HepG2 (cell line): ENCODE results near the gene DDRGK1. TPM values are rescaled to one million over a fixed set of nuclear protein-coding genes. Genes with fewer than 3 reads are reported as not detected.

Experiments
- ATAC-seq: fragments of 200-7000 bp; cut with Tn5 transposase; 3 replicates; pipeline ENCODE4 v1.9.1; 2020; ENCODE audit warnings: mild to moderate bottlenecking, moderate library complexity
- BruUV-seq: library from RNA; stranded (reverse); fragments of 400-500 nt; replicated peaks from 2 replicates; lab custom pipeline; 2021; lab: Mats Ljungman, UMichigan
- CTCF ChIA-PET: fragments of 300-600 bp; formaldehyde crosslinking; extraction: SDS; loops from one replicate; lab custom pipeline; 2021; ENCODE audit warnings: low total read pairs, inconsistent platforms, low intra/inter-chr PET ratio; lab: Yijun Ruan, JAX
- POLR2A ChIA-PET: fragments of 350-600 bp; sonication (Branson Sonifier 250); formaldehyde crosslinking; loops from one replicate; lab custom pipeline; 2020; ENCODE audit warnings: antibody characterized with exemption, inconsistent platforms; lab: Yijun Ruan, JAX
- DNase-seq: peaks from one replicate; pipeline ENCODE4 v3.0.0-alpha.2; 2015; ENCODE audit warnings: low spot score
- FAIRE-seq: peaks from 3 replicates; lab custom pipeline; 2011; peaks lifted over from hg19 to GRCh38; lab: Jason Lieb, UNC
- H2AFZ ChIP-seq: one replicate; pipeline ENCODE4 v1.6.1; 2011; ENCODE audit warnings: low read length, inconsistent platforms
- H3K27ac ChIP-seq: fragments of 300-600 bp; 3 replicates; pipeline ENCODE4 v1.8.0; 2011; ENCODE audit warnings: mixed run types, mild to moderate bottlenecking, mixed read lengths, low read length, inconsistent platforms; ENCODE audit not compliant: insufficient read depth; ENCODE audit errors: extremely low read length
- H3K27me3 ChIP-seq, 2 experiments: fragments of 200-600 bp in 1 of 2; 2 replicates in 1 of 2; 3 replicates in 1 of 2; pipeline versions ENCODE4 v1.6.0 to v1.8.0; 2011; ENCODE audit warnings: low read length in 2 of 2, mild to moderate bottlenecking in 2 of 2, moderate library complexity in 2 of 2, inconsistent platforms in 1 of 2; ENCODE audit not compliant: insufficient read depth in 2 of 2, control insufficient read depth in 1 of 2
- H3K36me3 ChIP-seq, 2 experiments: fragments of 200-600 bp in 1 of 2; replicated peaks in 1 of 2; 2 replicates in 1 of 2; 3 replicates in 1 of 2; pipeline versions ENCODE4 v1.5.1 to v1.8.0; 2011; ENCODE audit warnings: low read length in 2 of 2, inconsistent platforms in 1 of 2; ENCODE audit not compliant: insufficient read depth in 2 of 2, control insufficient read depth in 1 of 2
- H3K4me1 ChIP-seq: 2 replicates; pipeline ENCODE4 v1.5.1; 2012; ENCODE audit warnings: low read length, inconsistent platforms; ENCODE audit not compliant: insufficient read depth
- H3K4me2 ChIP-seq: 2 replicates; pipeline ENCODE4 v1.6.0; 2011; ENCODE audit warnings: low read depth, low read length, inconsistent platforms
- H3K4me3 ChIP-seq, 3 experiments: fragments of 200-600 bp in 1 of 3; sonication (generic), shearing (Covaris generic) in 1 of 3; replicated peaks in 1 of 3; 2 replicates each; pipeline ENCODE4 v1.5.1; 2011 to 2016; ENCODE audit warnings: low read length in 3 of 3, inconsistent platforms in 2 of 3, low read depth in 2 of 3, mild to moderate bottlenecking in 2 of 3, control low read depth in 1 of 3, mixed read lengths in 1 of 3; ENCODE audit not compliant: insufficient read depth in 1 of 3
- H3K79me2 ChIP-seq: one replicate; pipeline ENCODE4 v1.6.1; 2011; ENCODE audit warnings: low read length, inconsistent platforms; ENCODE audit not compliant: insufficient read depth
- H3K9ac ChIP-seq: 2 replicates; pipeline ENCODE4 v1.6.0; 2011; ENCODE audit warnings: mild to moderate bottlenecking, low read depth, low read length, inconsistent platforms; ENCODE audit not compliant: insufficient read depth
- H3K9me3 ChIP-seq: 2 replicates; pipeline ENCODE4 v1.5.1; 2012; ENCODE audit warnings: mild to moderate bottlenecking, low read length
- H4K20me1 ChIP-seq: 2 replicates; pipeline ENCODE4 v1.6.0; 2011; ENCODE audit warnings: inconsistent platforms, mild to moderate bottlenecking, low read length, moderate library complexity; ENCODE audit not compliant: insufficient read depth
- AGO2 ChIP-seq: fragments of 200-400 bp; formaldehyde crosslinking; optimal IDR thresholded peaks from 2 replicates; pipeline ENCODE3; 2017; ENCODE audit warnings: mild to moderate bottlenecking, low read depth, low read length, moderate library complexity
- AKAP8 ChIP-seq: sonication (generic); formaldehyde crosslinking; IDR thresholded peaks from 2 replicates; pipeline ENCODE4 v1.5.1; 2020; ENCODE audit warnings: mild to moderate bottlenecking, missing genetic modification reagents
- RAD21 ChIP-seq: fragments of 450-650 bp; formaldehyde crosslinking; IDR thresholded peaks from 2 replicates; pipeline ENCODE4 v1.5.0; 2020; ENCODE audit warnings: mild to moderate bottlenecking
- TAF15 ChIP-seq: fragments of 200-400 bp; formaldehyde crosslinking; IDR thresholded peaks from one replicate; pipeline ENCODE4 v1.6.1; 2018; ENCODE audit warnings: mild to moderate bottlenecking, low read depth, low read length; ENCODE audit not compliant: poor library complexity, severe bottlenecking
- WGBS: methylation state at CpG from one replicate; pipeline ENCODE4 v1.1.6; 2017; ENCODE audit warnings: low lambda C conversion rate; 5-methylcytosine and 5-hydroxymethylcytosine counted together
- in situ Hi-C: cut with HindIII; loops from 2 replicates; pipeline ENCODE4 v1.10.0; 2017; ENCODE audit warnings: low pct_unique_long_range_greater_than_20kb; ENCODE audit not compliant: extremely low pct_ligation_motif_present
- intact Hi-C: fragments of 100-400 bp; cut with micrococcal nuclease; formaldehyde crosslinking; loops from one replicate; pipeline ENCODE4 v1.10.0; 2022; ENCODE audit not compliant: unreplicated experiment
- polyA plus RNA-seq, 8 experiments: library from polyadenylated mRNA; depleted of rRNA in 3 of 8; stranded (reverse) in 7 of 8; unstranded in 1 of 8; fragments of >200 nt; fragmentation: Illumina TruSeq in 4 of 8; extraction: Trizol in 4 of 8; gene quantifications; 2 replicates each; pipeline versions ENCODE4 v1.2.1 to v1.2.3, GENCODE V29; 2011 to 2016; ENCODE audit warnings: low read depth in 4 of 8, missing spikeins in 1 of 8, mixed read lengths in 1 of 8; ENCODE audit not compliant: insufficient read depth in 1 of 8
- total RNA-seq, 5 experiments: library from RNA; depleted of rRNA; stranded (reverse); fragments of >200 nt; fragmentation: Illumina TruSeq; extraction: Trizol; gene quantifications; 2 replicates each; pipeline ENCODE4 v1.2.3, GENCODE V29; 2016; ENCODE audit warnings: low read depth in 1 of 5
- TF ChIP-seq, protein P1 (sequence below): sonication (generic); formaldehyde crosslinking; IDR thresholded peaks from 2 replicates; pipeline ENCODE4 v1.5.0; 2020; ENCODE audit warnings: mild to moderate bottlenecking, missing genetic modification reagents

The DDRGK1 gene
- total and polyA plus RNA-seq, 2 of the 13 experiments (the other 11 are each of a cell fraction or from before 2014, with no cell fraction given): 96.7 to 149 TPM

DNA sequence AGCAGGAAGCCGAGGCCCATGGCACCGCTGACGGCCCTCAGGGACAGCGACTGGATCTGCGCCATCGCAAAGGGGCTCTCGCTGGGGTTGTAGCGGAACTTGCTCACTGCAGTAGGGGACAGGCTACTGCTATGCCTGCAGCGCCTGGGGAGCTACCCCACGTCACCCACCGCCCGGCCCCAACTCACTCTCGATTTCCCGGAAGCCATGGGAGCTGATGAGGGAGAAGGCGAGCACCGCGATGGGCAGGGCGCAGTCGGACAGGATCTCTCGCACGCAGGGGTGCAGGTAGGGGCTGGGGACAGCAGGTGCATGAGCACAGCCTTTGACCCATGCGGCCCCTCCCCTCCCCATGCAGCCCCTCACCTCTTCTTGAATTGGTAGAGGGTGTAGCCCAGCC lies 24.7 kb upstream of the DDRGK1 start:
- peaks cover 0 to 15% of the 10 kb centered on the region in 2 experiments; a peak in 3 of 5 replicates for H3K36me3 ChIP-seq
- intact Hi-C loops (no loop called here), in situ Hi-C loops (no loop called here)
- FAIRE-seq: no peak
- TF ChIP-seq AKAP8 (CRISPR knock-in tag) (0 out of 2 replicates have a peak, but pooled peaks have one; percentile 20), RAD21 (CRISPR knock-in tag) (no peak)
- TF ChIP-seq, protein P1, sequence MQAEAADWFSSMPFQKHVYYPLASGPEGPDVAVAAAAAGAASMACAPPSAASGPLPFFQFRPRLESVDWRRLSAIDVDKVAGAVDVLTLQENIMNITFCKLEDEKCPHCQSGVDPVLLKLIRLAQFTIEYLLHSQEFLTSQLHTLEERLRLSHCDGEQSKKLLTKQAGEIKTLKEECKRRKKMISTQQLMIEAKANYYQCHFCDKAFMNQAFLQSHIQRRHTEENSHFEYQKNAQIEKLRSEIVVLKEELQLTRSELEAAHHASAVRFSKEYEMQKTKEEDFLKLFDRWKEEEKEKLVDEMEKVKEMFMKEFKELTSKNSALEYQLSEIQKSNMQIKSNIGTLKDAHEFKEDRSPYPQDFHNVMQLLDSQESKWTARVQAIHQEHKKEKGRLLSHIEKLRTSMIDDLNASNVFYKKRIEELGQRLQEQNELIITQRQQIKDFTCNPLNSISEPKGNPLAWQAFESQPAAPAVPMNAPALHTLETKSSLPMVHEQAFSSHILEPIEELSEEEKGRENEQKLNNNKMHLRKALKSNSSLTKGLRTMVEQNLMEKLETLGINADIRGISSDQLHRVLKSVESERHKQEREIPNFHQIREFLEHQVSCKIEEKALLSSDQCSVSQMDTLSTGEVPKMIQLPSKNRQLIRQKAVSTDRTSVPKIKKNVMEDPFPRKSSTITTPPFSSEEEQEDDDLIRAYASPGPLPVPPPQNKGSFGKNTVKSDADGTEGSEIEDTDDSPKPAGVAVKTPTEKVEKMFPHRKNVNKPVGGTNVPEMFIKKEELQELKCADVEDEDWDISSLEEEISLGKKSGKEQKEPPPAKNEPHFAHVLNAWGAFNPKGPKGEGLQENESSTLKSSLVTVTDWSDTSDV (CRISPR knock-in tag): 0 out of 2 replicates have a peak, but pooled peaks have one; percentile 34
- no peaks in the 10 kb centered on the region for H3K79me2 ChIP-seq
- no peak for DNase-seq
- H3K9ac ChIP-seq: no peak overlapping the region
- H3K9me3 ChIP-seq: no peaks in the 10 kb centered on the region
- H2AFZ ChIP-seq: no peak overlapping the region
- no peaks in the 10 kb centered on the region for H4K20me1 ChIP-seq
- ChIA-PET POLR2A (interaction anchor here (0.7 kb wide), 1 partner anchor 17 kb away, joined by 3 read pairs; no protein-coding TSS in a partner anchor), CTCF (no interaction called here)
- no peak for ATAC-seq
- no peak overlapping the region for H3K4me3 ChIP-seq
- no peaks in the 10 kb centered on the region for H3K27me3 ChIP-seq
- peaks cover 63% of the 10 kb centered on the region for H3K4me1 ChIP-seq
- BruUV-seq: no TSS peak
- H3K4me2 ChIP-seq: no peak overlapping the region
- no peak overlapping the region for H3K27ac ChIP-seq
- 98% methylated on average over 22 of the region's 22 CpGs for WGBS

DNA sequence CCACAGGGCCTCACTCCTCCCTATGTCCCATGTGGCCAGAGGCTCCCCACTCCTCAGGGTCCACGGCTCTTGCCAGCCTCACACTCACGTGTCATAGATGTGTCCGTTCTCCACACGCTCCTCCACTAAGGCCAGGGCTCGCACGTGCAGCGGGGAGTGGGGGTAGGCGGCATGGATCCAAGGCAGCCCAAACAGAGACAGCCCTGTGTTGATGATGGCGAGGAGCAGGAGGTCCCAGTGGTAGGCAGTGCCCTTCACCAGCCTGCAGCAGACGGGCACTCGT lies 24.2 kb upstream of the DDRGK1 start:
- ChIA-PET CTCF (no interaction called here), POLR2A (no interaction called here)
- ATAC-seq: no peak
- H3K27me3 ChIP-seq: no peaks in the 10 kb centered on the region
- 98% methylated on average over 10 of the region's 11 CpGs for WGBS
- no peaks in the 10 kb centered on the region for H4K20me1 ChIP-seq
- no TSS peak for BruUV-seq
- intact Hi-C loops (no loop called here), in situ Hi-C loops (no loop called here)
- H3K9ac ChIP-seq: no peak overlapping the region
- H3K36me3 ChIP-seq: peaks cover 0 to 17% of the 10 kb centered on the region in 2 experiments; a peak in 3 of 5 replicates
- no peak overlapping the region for H3K4me2 ChIP-seq
- no peak overlapping the region for H3K4me3 ChIP-seq
- DNase-seq: no peak
- no peak overlapping the region for H2AFZ ChIP-seq
- no peak overlapping the region for H3K27ac ChIP-seq
- TF ChIP-seq TAF15 (no peak), AGO2 (peak; percentile 19)
- no peaks in the 10 kb centered on the region for H3K9me3 ChIP-seq
- peaks cover 65% of the 10 kb centered on the region for H3K4me1 ChIP-seq
- FAIRE-seq: no peak
- H3K79me2 ChIP-seq: no peaks in the 10 kb centered on the region
